Measurements from ENCODE around the gene MTCL1. TPM values are rescaled to one million over a fixed set of nuclear protein-coding genes. Genes with fewer than 3 reads are reported as not detected.

The MTCL1 gene
- polyA plus RNA-seq, 3 donors, result not detected

GRCh38 chr18:8747440-8747937 is 42.1 kb downstream of the MTCL1 start:
- Mint-ChIP-seq H3K36me3 (no peaks in the 10 kb centered on the region), H3K27ac (no peak overlapping the region)

DNA sequence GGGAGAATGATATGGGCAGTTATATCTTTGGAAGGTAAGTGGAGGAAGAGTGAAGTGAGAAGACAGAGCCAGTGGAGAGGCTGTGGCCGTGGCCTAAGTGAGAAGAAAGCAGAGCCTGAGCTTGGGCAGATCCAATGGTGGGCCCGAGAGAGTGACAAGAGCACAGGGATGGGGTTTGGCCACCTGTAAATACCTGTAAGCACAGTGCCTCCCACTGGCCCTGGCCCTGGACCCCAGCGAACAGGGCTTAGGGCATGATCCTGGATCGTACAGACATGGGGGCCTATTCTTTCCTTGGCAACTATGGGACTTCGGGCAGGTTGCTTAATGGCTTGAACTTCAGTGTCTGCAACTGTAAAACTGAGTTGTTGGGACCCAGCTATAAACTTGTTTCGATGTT is 44.1 kb downstream of the MTCL1 start:
- Mint-ChIP-seq H3K27me3 (ENCODE audit: low read depth in 3 of 3) (peaks cover 0 to 1% (median 0%) of the 10 kb centered on the region in 3 donors), H3K4me3 (no peak overlapping the region), H3K9me3 (peaks cover 0 to 2% (median 0%) of the 10 kb centered on the region in 7 donors), H3K27ac (no peak overlapping the region), H3K4me1 (peaks cover 15% of the 10 kb centered on the region), H3K36me3 (no peaks in the 10 kb centered on the region)
- H2AFZ ChIP-seq (ENCODE audit: insufficient read depth, low read depth, low read length, poor library complexity, severe bottlenecking), result no peak overlapping the region
- DNase-seq, result no peak
- H3K4me2 ChIP-seq (replicated peaks; ENCODE audit: extremely low read depth, low read length, poor library complexity, severe bottlenecking), result no peak overlapping the region
- H3K9me3 ChIP-seq (replicated peaks in 1 of 2; ENCODE audit: control insufficient read depth in 1 of 2, insufficient read depth in 1 of 2, low read length in 2 of 2), result no peaks in the 10 kb centered on the region
- H3K27me3 ChIP-seq (ENCODE audit: control insufficient read depth in 2 of 2, insufficient read depth in 2 of 2, low read length in 2 of 2), result no peaks in the 10 kb centered on the region
- H3K79me2 ChIP-seq (ENCODE audit: insufficient read depth, low read length), result no peaks in the 10 kb centered on the region
- no peak overlapping the region for H3K27ac ChIP-seq (ENCODE audit: low read depth in 1 of 2, low read length in 2 of 2)
- whole genome bisulfite sequencing (ENCODE audit: insufficient coverage), result 97% methylated on average over 5 of the region's 6 CpGs
- no peak overlapping the region for H3K4me3 ChIP-seq (replicated peaks in 1 of 3; ENCODE audit: low read depth in 2 of 3, low read length in 3 of 3)
- H3K9ac ChIP-seq (ENCODE audit: insufficient read depth, low read length, poor library complexity, severe bottlenecking), result no peak overlapping the region
- no peak for TF ChIP-seq CTCF (IDR thresholded peaks at IDR 0.05)
- H4K20me1 ChIP-seq (ENCODE audit: insufficient read depth, low read length), result no peaks in the 10 kb centered on the region
- H3K36me3 ChIP-seq (replicated peaks in 1 of 2; ENCODE audit: control insufficient read depth in 1 of 2, insufficient read depth in 2 of 2, low read length in 2 of 2), result no peaks in the 10 kb centered on the region
- peaks cover 0 to 9% of the 10 kb centered on the region in 2 donors for H3K4me1 ChIP-seq (ENCODE audit: control insufficient read depth in 1 of 2, insufficient read depth in 2 of 2, low read length in 2 of 2)
- intact Hi-C loops (cut with micrococcal nuclease), result no loop called here

More at GRCh38 chr18:8747440-8747937, 42.1 kb downstream of the MTCL1 start:
- no peak for TF ChIP-seq CTCF (IDR thresholded peaks at IDR 0.05)
- 78% methylated on average over 6 of the region's 6 CpGs for WGBS (ENCODE audit: insufficient coverage)
- Histone ChIP-seq H3K9ac (ENCODE audit: insufficient read depth, low read length, poor library complexity, severe bottlenecking) (no peak overlapping the region), H3K27me3 (ENCODE audit: control insufficient read depth in 2 of 2, insufficient read depth in 2 of 2, low read length in 2 of 2) (no peaks in the 10 kb centered on the region), H3K9me3 (replicated peaks in 1 of 2; ENCODE audit: control insufficient read depth in 1 of 2, insufficient read depth in 1 of 2, low read length in 2 of 2) (peaks cover under 1 to 2% of the 10 kb centered on the region in 2 donors), H4K20me1 (ENCODE audit: insufficient read depth, low read length) (no peaks in the 10 kb centered on the region), H3K4me3 (replicated peaks in 1 of 3; ENCODE audit: low read depth in 2 of 3, low read length in 3 of 3) (no peak overlapping the region), H3K4me2 (replicated peaks; ENCODE audit: extremely low read depth, low read length, poor library complexity, severe bottlenecking) (no peak overlapping the region), H3K27ac (ENCODE audit: low read depth in 1 of 2, low read length in 2 of 2) (no peak overlapping the region), H2AFZ (ENCODE audit: insufficient read depth, low read depth, low read length, poor library complexity, severe bottlenecking) (no peak overlapping the region), H3K36me3 (replicated peaks in 1 of 2; ENCODE audit: control insufficient read depth in 1 of 2, insufficient read depth in 2 of 2, low read length in 2 of 2) (no peaks in the 10 kb centered on the region), H3K79me2 (ENCODE audit: insufficient read depth, low read length) (no peaks in the 10 kb centered on the region), H3K4me1 (ENCODE audit: control insufficient read depth in 1 of 2, insufficient read depth in 2 of 2, low read length in 2 of 2) (peaks cover 0 to 9% of the 10 kb centered on the region in 2 donors)
- intact Hi-C loops (cut with micrococcal nuclease), result no loop called here
- DNase-seq, result no peak
- peaks cover 0 to 7% (median 2%) of the 10 kb centered on the region in 7 donors for H3K9me3 Mint-ChIP-seq
- H3K4me3 Mint-ChIP-seq, result no peak overlapping the region
- H3K27me3 Mint-ChIP-seq (ENCODE audit: low read depth in 3 of 3), result no peaks in the 10 kb centered on the region
- H3K4me1 Mint-ChIP-seq, result peaks cover 20% of the 10 kb centered on the region
